Breast epithelium (tissue), 4 donors: ENCODE measurements around the gene USP11. TPM values are rescaled to one million over a fixed set of nuclear protein-coding genes. Genes with fewer than 3 reads are reported as not detected.

Source experiments
- DNase-seq, 2 donors: peaks; one replicate each; pipeline ENCODE4 v3.0.0-alpha.2; 2019; ENCODE audit warnings: low spot score in 2 of 2
- H3K27ac ChIP-seq, 2 donors: fragments of 200-600 bp; sonication (generic) in 1 of 2; one replicate each; pipeline ENCODE4 v1.5.1; 2016 to 2019; ENCODE audit warnings: mild to moderate bottlenecking in 1 of 2
- H3K27me3 ChIP-seq, 2 donors: fragments of 200-600 bp; sonication (generic) in 1 of 2; one replicate each; pipeline versions ENCODE4 v1.5.1 to v1.6.0; 2017 to 2019; ENCODE audit warnings: control low read depth in 1 of 2, mild to moderate bottlenecking in 1 of 2
- H3K36me3 ChIP-seq: fragments of 200-600 bp; one replicate; pipeline ENCODE4 v1.5.1; 2019
- H3K4me1 ChIP-seq, 2 donors: fragments of 200-600 bp; sonication (generic); one replicate each; pipeline ENCODE4 v1.5.1; 2016 to 2019; ENCODE audit warnings: control low read depth in 1 of 2
- H3K4me3 ChIP-seq, 3 donors: fragments of 200-600 bp; sonication (generic); 1 replicate in 2 of 3; 2 replicates in 1 of 3; pipeline ENCODE4 v1.5.1; 2016 to 2019; ENCODE audit warnings: mild to moderate bottlenecking in 3 of 3, moderate library complexity in 2 of 3
- H3K9me3 ChIP-seq, 2 donors: fragments of 200-600 bp; sonication (generic) in 1 of 2; one replicate each; pipeline ENCODE4 v1.5.1; 2016 to 2019; ENCODE audit warnings: control low read depth in 1 of 2
- CTCF ChIP-seq, 3 donors: fragments of 450-650 bp; IDR thresholded peaks; one replicate each; pipeline ENCODE4 v1.5.1; 2016 to 2017; ENCODE audit warnings: antibody characterized with exemption in 3 of 3, mild to moderate bottlenecking in 3 of 3, moderate library complexity in 3 of 3
- POLR2A ChIP-seq: fragments of 450-650 bp; IDR thresholded peaks from one replicate; pipeline ENCODE4 v1.6.1; 2016; ENCODE audit warnings: antibody characterized with exemption, mild to moderate bottlenecking, moderate library complexity
- POLR2AphosphoS5 ChIP-seq, 3 donors: sonication (generic); formaldehyde crosslinking; IDR thresholded peaks; one replicate each; pipeline ENCODE4 v1.6.1; 2017; ENCODE audit warnings: antibody characterized with exemption in 3 of 3
- intact Hi-C: fragments of 100-400 bp; cut with DNase I; formaldehyde crosslinking; loops from one replicate; pipeline ENCODE4 v1.15.1; 2023; ENCODE audit warnings: low total_unique reads
- total RNA-seq, 3 donors: library from RNA; depleted of rRNA; stranded (reverse); fragments of >200 nt; gene quantifications; one replicate each; pipeline ENCODE4 v1.1.0, GENCODE V29; 2016

Gene USP11
- total RNA-seq, 3 donors from 2014 or later = 21.3 to 42.0 (median 29.4) TPM

- DNase-seq = no peak
- Histone ChIP-seq H3K27ac (no peak overlapping the region), H3K4me1 (peaks cover 0 to 4% of the 10 kb centered on the region in 2 donors), H3K4me3 (no peak overlapping the region), H3K36me3 (no peaks in the 10 kb centered on the region), H3K9me3 (no peaks in the 10 kb centered on the region), H3K27me3 (peaks cover 0 to 35% of the 10 kb centered on the region in 2 donors)
- TF ChIP-seq POLR2A = no peak
- no peak for TF ChIP-seq CTCF (IDR thresholded peaks at IDR 0.05)
- TF ChIP-seq POLR2AphosphoS5 (IDR thresholded peaks at IDR 0.05) = no peak
- intact Hi-C loops = no loop called here
Observed at GRCh38 chrX:47189906-47190305, 42.9 kb upstream of the USP11 start.

GRCh38 chrX:47190445-47191269 lies 42.2 kb upstream of the USP11 start:
- intact Hi-C loops = no loop called here
- TF ChIP-seq POLR2A = no peak
- peak; percentile 27 to 45 (median 42) for TF ChIP-seq POLR2AphosphoS5 (IDR thresholded peaks at IDR 0.05)
- Histone ChIP-seq H3K27me3 (peaks cover 0 to 28% of the 10 kb centered on the region in 2 donors), H3K9me3 (no peaks in the 10 kb centered on the region), H3K36me3 (no peaks in the 10 kb centered on the region), H3K27ac (peak overlapping the region; percentile 22 to 36), H3K4me3 (peak overlapping the region; percentile 50 to 72 (median 57)), H3K4me1 (peaks cover 0 to 9% of the 10 kb centered on the region in 2 donors)
- peak; percentile 78 to 79 for DNase-seq

GRCh38 chrX:47191331-47191730 lies 41.5 kb upstream of the USP11 start:
- H3K4me3 ChIP-seq = peak overlapping the region; percentile 50 to 72 (median 57)
- intact Hi-C loops = no loop called here
- DNase-seq = no peak
- H3K27ac ChIP-seq = peak overlapping the region; percentile 22 to 36
- no peaks in the 10 kb centered on the region for H3K36me3 ChIP-seq
- peaks cover 0 to 22% of the 10 kb centered on the region in 2 donors for H3K27me3 ChIP-seq
- no peaks in the 10 kb centered on the region for H3K9me3 ChIP-seq
- TF ChIP-seq CTCF (IDR thresholded peaks at IDR 0.05) (no peak), POLR2AphosphoS5 (IDR thresholded peaks at IDR 0.05) (no peak), POLR2A (no peak)
- peaks cover 0 to 15% of the 10 kb centered on the region in 2 donors for H3K4me1 ChIP-seq

- Histone ChIP-seq H3K27me3 (peaks cover 0 to 16% of the 10 kb centered on the region in 2 donors), H3K9me3 (no peaks in the 10 kb centered on the region), H3K36me3 (no peaks in the 10 kb centered on the region), H3K27ac (no peak overlapping the region), H3K4me3 (peak overlapping the region in 2 of 3 donors; percentile 57 to 72), H3K4me1 (peaks cover 0 to 20% of the 10 kb centered on the region in 2 donors)
- TF ChIP-seq POLR2AphosphoS5 (IDR thresholded peaks at IDR 0.05) (no peak), POLR2A (no peak), CTCF (IDR thresholded peaks at IDR 0.05) (no peak)
- DNase-seq = no peak
- intact Hi-C loops = no loop called here
Observed at GRCh38 chrX:47191806-47192401, 40.9 kb upstream of the USP11 start.

GRCh38 chrX:47193475-47194193 lies 39.2 kb upstream of the USP11 start, which contains the start of gene UBA1:
Gene UBA1, plus strand, starts transcription at chrX:47193829. Its CDS starts 4,974 bp downstream, at chrX:47198803.
- TF ChIP-seq POLR2AphosphoS5 (IDR thresholded peaks at IDR 0.05) = peak; percentile 67 to 87 (median 73)
- TF ChIP-seq CTCF (IDR thresholded peaks at IDR 0.05) = peak; percentile 74 to 95 (median 90)
- TF ChIP-seq POLR2A = peak; percentile 68
- DNase-seq = peak; percentile 92 to 97
- Histone ChIP-seq H3K36me3 (no peaks in the 10 kb centered on the region), H3K9me3 (no peaks in the 10 kb centered on the region), H3K27me3 (peaks cover 0 to 10% of the 10 kb centered on the region in 2 donors), H3K4me3 (peak within 1 kb of the TSS; percentile 76 to 93 (median 93)), H3K4me1 (peaks cover 0 to 20% of the 10 kb centered on the region in 2 donors), H3K27ac (peak within 1 kb of the TSS; percentile 97 to 99)
- intact Hi-C loops = no loop called here
